ENCODE data around the gene CNOT11.
"Not testable (repeated sequence)": the region's sequence is repeated elsewhere in the genome, so short reads cannot be mapped to it uniquely, and the experiment has no call there.

The CNOT11 gene

DNA sequence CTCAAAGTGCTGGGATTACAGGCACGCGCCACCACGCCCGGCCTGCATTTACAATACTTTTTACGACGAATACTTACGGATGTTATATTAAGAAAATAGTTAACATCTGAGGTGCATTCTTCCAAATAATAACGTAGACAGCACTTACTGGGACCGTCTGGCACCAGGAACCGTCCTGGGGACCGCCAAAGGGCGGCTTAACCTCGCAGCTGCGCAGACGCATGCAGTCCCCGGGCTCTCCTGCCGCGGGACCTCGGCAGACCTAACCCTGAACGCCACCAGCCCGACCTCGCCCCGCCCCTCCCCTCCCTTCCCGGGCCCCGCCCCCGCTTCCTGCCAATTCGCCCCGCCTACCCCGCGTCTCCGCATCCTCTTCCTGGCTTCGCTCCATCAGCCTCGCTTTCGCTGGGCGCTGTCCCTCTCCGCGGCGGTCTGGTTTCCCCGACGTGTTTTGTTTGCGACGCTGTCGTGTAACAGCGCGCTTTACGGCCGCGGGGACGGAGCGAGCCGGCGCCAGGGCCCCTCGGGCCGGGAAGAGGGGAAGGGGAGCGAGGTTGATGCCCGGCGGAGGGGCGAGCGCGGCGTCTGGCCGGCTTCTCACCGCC, at the start of gene CNOT11:
CNOT11 (plus strand) TSS at position 479 of the 605 bp plus-strand sequence; CDS start at position 558, 79 bp downstream.
- DNase-seq (ENCODE audit: low spot score), result peak; percentile 99

DNA sequence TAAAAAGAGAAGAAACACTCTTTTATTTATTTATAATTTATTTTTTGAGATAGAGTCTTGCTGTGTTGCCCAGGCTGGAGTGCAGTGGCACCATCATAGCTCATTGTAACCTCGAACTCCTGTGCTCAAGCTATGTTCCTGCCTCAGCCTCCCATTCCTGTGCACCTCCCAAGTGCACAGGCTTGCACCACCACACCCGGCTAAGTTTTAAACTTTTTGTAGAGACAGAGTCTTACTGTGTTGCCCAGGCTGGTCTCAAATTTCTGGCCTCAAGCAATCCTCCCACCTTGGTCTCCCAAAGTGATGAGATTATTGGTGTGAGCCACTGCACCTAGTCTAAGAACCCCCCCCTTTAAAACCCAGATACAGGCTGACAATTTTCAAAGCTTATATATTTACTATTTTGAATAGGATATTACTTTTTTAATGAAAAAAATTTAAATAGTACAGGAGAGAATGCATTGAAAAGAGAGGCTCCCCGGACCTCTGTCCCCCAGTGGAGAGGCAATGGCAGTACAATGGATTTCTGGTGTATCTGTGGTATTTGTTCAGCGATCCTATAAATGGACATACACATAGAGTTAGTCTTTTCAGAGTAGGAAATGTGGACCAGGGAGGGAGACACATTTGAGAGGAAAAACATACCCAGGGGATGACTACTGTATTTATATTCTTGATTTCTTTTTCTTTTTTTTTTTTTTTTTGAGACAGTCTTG, 48.1 kb upstream of the CNOT11 start:
- DNase-seq (ENCODE audit: low spot score), result no peak

GRCh38 chr2:101205521-101206479, 46.9 kb upstream of the CNOT11 start:
- peak; percentile 51 for DNase-seq (ENCODE audit: low spot score)

- DNase-seq (ENCODE audit: low spot score), result no peak
These were observed 43.9 kb upstream of the CNOT11 start for GRCh38 chr2:101208830-101209229.

GRCh38 chr2:101219246-101219645, 33.4 kb upstream of the CNOT11 start:
- DNase-seq (ENCODE audit: low spot score), result no peak

- DNase-seq (ENCODE audit: low spot score), result not testable (repeated sequence)
These were observed 32.6 kb upstream of the CNOT11 start for GRCh38 chr2:101220091-101220490.

- DNase-seq (ENCODE audit: low spot score), result peak; percentile 51
These were observed 28.9 kb upstream of the CNOT11 start for GRCh38 chr2:101223814-101224231.

GRCh38 chr2:101230541-101231001, 22.1 kb upstream of the CNOT11 start:
- no peak for DNase-seq (ENCODE audit: low spot score)

DNA sequence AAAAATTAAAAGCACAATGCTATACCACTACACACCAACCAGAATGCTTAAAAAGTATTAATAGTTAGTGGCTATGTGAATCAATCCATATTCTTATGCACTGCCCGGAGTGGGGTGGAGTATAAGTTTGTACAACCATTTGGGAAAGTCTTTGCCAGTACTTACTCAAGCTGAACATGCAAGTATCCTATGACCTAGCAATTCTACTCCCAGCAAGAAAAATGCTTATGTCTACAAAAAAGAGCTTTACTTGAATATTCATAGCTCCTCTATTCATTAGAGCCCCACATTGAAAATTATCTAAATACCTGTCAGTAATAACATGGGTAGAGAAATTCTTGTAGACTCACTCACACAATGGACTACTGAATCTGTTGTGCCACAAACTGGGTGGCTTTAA, 21.4 kb upstream of the CNOT11 start:
- DNase-seq (ENCODE audit: low spot score), result no peak

- DNase-seq (ENCODE audit: low spot score), result no peak
These were observed 20.6 kb upstream of the CNOT11 start for GRCh38 chr2:101231937-101232730.

DNA sequence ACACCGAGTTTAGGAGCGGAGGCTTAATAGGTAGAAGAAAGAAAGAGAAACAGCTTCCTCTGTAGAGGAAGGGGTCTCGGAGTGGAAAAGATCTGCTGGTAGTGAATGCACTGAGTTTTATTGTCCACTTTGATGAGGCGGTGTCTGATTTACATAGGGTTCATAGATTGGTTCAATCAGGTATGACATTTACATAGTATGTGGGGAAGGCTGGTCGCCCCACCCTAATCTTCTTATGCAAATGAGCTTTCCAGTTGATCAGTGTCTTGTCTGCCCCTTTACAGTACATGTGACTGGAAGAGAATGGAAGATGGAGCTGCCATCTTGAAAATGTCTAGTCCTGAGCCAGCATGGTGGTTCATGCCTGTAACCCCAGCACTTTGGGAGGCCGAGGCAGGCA, 19.9 kb upstream of the CNOT11 start:
- no peak for DNase-seq (ENCODE audit: low spot score)

GRCh38 chr2:101234169-101234938, 18.3 kb upstream of the CNOT11 start:
- DNase-seq (ENCODE audit: low spot score), result no peak

GRCh38 chr2:101235956-101236355, 16.7 kb upstream of the CNOT11 start:
- not testable (repeated sequence) for DNase-seq (ENCODE audit: low spot score)

GRCh38 chr2:101237944-101238343, 14.7 kb upstream of the CNOT11 start:
- not testable (repeated sequence) for DNase-seq (ENCODE audit: low spot score)

- no peak for DNase-seq (ENCODE audit: low spot score)
These were observed 13.5 kb upstream of the CNOT11 start for GRCh38 chr2:101238930-101239759.

DNA sequence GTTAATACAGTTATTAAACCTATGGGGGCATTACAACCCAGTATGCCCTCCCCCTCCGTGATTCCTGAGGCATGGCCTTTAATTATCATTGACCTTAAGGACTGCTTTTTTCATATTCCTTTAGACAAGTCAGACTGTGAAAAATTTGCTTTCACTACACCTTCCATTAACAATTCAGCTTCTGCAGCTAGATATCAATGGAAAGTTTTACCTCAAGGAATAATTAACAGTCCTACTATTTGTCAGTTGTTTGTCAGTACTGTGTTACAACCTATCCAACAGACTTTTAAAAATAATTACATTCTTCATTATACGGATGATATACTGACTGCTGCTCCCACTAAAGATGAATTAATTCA, 12.9 kb upstream of the CNOT11 start:
- not testable (repeated sequence) for DNase-seq (ENCODE audit: low spot score)

GRCh38 chr2:101240694-101241093, 12.0 kb upstream of the CNOT11 start:
- peak; percentile 25 for DNase-seq (ENCODE audit: low spot score)

DNA sequence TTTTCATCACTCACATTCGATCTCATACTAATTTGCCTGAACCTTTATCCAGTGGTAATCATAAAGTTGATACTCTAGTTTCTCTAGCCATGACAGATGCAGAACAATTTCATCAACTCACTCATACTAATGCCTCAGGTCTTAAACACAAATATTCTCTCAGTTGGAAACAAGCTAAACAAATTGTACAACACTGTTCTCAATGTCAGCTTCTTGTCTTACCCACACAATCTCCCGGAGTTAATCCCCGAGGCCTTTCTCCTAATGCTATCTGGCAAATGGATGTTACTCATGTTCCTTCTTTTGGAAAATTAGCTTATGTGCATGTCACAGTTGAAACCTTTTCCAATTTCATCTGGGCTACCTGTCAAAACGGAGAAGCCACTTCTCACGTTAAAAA, 11.5 kb upstream of the CNOT11 start:
- no peak for DNase-seq (ENCODE audit: low spot score)

- DNase-seq (ENCODE audit: low spot score), result not testable (repeated sequence)
These were observed 8.3 kb upstream of the CNOT11 start for GRCh38 chr2:101244373-101244772.

DNA sequence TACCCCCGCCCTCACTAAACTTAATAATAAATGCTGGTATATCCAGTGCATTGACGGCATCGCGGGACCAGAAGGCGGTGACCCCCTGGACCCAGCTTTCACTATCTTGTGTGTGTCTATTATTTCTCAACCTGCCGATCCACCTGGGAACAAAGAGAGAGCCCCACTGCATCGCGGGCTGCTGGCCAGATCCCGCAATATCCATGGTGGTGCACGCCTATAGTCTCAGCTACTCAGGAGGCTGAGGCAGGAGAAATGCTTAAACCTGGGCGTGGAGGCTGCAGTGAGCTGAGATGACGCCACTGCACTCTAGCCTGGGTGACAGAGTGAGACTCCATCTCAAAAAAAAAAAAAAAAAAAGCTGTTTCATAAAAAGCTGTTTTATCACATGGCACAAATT, 7.8 kb upstream of the CNOT11 start:
- not testable (repeated sequence) for DNase-seq (ENCODE audit: low spot score)
